ENCODE data around the gene PRSS27.
A peak's percentile ranks its signal among the peaks of the same experiment; 100 is the strongest.
"Not testable (repeated sequence)": the region's sequence is repeated elsewhere in the genome, so short reads cannot be mapped to it uniquely, and the experiment has no call there.

The PRSS27 gene

DNA sequence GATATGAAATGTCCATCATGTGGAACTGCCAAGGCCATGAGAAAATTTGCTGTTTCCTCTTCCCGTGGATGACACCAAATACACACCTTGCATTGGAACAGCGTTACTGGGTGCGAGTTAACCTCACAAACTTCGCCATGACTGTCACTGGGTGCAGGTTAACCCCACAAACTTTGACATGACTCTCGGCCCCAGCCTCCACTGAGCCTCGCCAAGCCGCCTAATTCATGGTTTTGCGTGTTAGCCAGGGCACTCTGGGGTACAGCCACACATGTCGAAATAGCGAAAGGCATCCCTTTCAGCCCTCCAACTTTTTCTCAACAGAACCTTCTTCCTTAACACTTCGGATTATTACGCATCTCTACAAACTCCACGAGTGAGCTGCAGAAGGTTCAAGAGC is 48.3 kb downstream of the PRSS27 start:
- no peak for DNase-seq (ENCODE audit: low read depth)

DNA sequence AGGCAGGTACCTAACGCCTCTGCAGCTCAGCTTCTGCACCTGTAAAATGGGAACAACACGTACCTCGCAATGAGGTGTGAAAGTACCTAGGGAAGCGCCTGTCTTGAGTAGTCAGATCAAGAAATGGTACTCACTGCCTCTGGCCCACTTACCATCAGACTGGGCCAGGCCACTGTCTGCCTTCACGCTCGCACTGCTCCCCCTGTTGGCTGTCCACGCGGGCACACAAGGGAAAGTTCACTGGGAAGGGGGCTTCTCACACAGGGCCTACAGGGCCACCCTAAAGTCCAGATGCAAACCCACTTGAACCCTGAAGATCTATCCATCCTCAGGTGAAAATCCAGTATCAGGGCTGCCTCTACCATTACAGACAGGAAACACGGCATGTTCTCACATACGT is 48.8 kb downstream of the PRSS27 start:
- DNase-seq (ENCODE audit: low read depth) = not testable (repeated sequence)

DNA sequence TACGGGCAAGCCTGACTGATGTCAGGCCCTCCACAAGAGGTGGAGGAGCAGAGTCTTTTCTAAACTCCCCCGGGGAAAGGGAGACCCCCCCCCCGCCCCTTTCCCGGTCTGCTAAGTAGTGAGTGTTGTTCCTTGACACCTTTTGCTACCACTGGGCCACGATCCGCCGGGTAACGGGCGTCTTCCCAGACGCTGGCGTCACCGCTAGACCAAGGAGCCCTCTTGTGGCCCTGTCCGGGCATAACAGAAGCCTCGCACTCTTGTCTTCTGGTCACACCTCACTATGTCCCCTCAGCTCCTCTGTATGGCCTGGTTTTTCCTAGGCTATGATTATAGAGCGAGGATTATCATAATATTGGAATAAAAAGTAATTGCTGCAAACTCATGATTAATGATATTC is 50.0 kb downstream of the PRSS27 start:
- peak; percentile 41 for DNase-seq (ENCODE audit: low read depth)

DNA sequence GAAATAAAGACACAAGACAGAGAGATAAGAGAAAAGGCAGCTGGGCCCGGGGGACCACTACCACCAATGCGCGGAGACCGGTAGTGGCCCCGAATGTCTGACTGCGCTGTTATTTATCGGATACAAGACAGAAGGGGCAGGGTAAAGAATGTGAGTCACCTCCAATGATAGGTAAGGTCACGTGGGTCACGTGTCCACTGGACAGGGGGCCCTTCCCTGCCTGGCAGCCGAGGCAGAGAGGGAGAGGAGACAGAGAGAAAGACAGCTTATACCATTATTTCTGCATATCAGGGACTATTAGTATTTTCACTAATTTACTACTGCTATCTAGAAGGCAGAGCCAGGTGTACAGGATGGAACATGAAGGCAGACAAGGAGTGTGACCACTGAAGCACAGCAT is 50.4 kb downstream of the PRSS27 start:
- DNase-seq (ENCODE audit: low read depth) = not testable (repeated sequence)

DNA sequence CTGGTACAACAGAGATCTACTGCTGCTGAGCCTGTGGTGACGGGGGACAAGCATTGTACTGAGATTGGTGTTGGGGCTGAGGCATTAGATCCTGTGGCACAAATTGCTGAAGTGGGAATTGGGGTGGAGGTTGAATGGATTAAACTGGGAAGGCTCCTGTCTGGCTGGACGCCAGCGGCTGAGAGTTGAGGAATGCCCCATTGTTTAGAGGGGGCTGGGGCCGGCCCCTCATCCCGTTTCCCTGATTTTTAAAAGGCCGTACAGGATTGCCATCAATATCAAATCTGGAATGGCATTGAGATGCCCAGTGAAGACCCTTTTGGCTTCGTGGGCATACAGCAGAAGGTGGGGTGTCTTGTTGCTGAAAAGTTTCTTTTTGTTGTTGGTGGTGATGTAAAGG is 53.4 kb downstream of the PRSS27 start:
- not testable (repeated sequence) for DNase-seq (ENCODE audit: low read depth)

DNA sequence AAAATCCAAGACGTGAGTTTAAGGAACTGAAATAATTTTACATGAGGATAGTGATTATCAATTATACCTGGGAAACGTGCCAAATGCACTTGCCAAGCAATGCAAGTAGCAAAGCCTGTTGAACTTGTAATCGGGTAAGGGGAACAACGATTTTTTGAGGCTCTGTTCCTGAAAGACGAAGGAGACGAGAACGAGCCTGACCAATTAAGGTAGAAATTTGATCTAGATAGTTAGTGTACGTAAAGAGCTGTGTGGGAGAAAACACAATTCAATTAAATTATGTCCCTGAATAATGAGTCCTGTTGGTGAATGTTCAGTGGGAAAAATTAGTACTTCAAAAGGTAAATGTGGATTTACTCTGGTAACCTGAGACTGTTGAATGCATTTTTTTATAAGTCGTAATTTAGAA is 55.4 kb downstream of the PRSS27 start:
- no peak for DNase-seq (ENCODE audit: low read depth)

DNA sequence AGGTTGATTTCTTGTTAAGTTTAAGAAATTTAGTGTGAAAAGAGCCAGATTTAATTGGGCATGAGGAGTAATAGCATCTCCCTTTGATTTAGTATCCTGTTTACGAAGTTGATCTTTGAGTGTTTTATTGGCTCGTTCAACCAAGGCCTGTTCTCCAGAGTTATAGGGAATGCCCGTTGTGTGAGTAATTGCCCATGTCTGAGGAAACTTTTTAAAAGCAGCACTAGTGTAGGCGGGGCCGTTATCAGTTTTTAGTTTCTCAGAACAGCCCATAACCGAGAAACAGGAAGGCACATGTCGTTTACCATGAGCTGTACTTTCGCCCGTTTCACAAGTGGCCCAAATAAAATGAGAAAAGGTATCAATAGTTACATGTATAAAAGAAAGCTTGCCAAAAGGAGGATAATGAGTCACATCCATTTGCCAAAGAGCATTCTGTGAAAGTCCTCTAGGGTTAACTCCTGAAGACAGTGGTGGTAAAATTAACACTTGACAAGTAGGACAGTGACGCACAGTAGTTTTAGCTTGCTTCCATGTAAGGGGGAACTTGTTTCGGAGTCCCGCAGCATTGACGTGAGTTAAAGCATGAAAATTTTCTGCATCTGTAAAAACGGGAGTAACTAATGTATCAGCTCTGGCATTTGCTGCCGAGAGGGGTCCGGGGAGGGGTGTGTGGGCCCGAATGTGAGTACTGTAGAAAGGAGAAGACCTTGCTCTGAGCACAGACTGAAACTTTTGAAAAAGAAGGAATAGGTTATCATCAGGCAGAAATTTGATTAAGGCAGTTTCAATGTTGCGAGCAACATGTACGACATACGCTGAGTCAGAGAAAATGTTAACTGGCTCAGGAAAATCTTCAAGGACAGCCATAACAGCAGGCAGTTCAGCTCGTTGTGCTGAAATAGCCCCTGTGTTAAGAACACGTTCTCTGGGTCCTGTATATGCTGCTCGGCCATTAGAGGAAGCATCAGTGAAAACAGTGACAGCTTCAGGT is 56.2 kb downstream of the PRSS27 start:
- DNase-seq (ENCODE audit: low read depth) = no peak

Measured in activated T-helper 1 cell treated with Interleukin-2 at 50 U/mL for 16 hours (primary cell).